Ammon's horn (tissue), 1 donor: ENCODE results near the gene ABHD16B.

Experiments used
- DNase-seq: peaks from one replicate; pipeline ENCODE4 v3.0.0-alpha.2; 2016; ENCODE audit warnings: low spot score

ABHD16B gene

GRCh38 chr20:63895952-63896263, 34.6 kb downstream of the ABHD16B start:
- no peak for DNase-seq

- DNase-seq = peak; percentile 77
These were observed 35.2 kb downstream of the ABHD16B start for GRCh38 chr20:63896264-63897105.

- no peak for DNase-seq
These were observed 36.8 kb downstream of the ABHD16B start for GRCh38 chr20:63897978-63898561.

- DNase-seq = no peak
These were observed 37.7 kb downstream of the ABHD16B start for GRCh38 chr20:63898882-63899558.

- no peak for DNase-seq
These were observed 39.1 kb downstream of the ABHD16B start for GRCh38 chr20:63900413-63900812.

GRCh38 chr20:63903796-63904561, 42.7 kb downstream of the ABHD16B start:
- DNase-seq = no peak

GRCh38 chr20:63908008-63908682, 46.8 kb downstream of the ABHD16B start:
- DNase-seq = no peak

- DNase-seq = peak; percentile 68
These were observed 49.9 kb downstream of the ABHD16B start for GRCh38 chr20:63911176-63911575.
